Activated CD4-positive, alpha-beta T cell treated with anti-CD3 and anti-CD28 coated beads, Interleukin-2, amount 10 ng/mL, durations not matched to agents 24 days and 14 days (primary cell): ENCODE measurements around the gene MOV10. TPM values are rescaled to one million over a fixed set of nuclear protein-coding genes. Genes with fewer than 3 reads are reported as not detected.

ENCODE experiments used
- DNase-seq: peaks from one replicate; pipeline ENCODE4 v3.0.0; 2022
- H3K27ac Mint-ChIP-seq: one replicate; pipeline ENCODE4 v1.8.0; 2022; ENCODE audit warnings: mild to moderate bottlenecking, mixed read lengths
- H3K27me3 Mint-ChIP-seq: one replicate; pipeline ENCODE4 v1.8.0; 2022; ENCODE audit warnings: mixed read lengths
- H3K36me3 Mint-ChIP-seq: one replicate; pipeline ENCODE4 v1.8.0; 2022; ENCODE audit warnings: low read depth, mild to moderate bottlenecking, mixed read lengths
- H3K4me1 Mint-ChIP-seq: one replicate; pipeline ENCODE4 v1.8.0; 2021; ENCODE audit warnings: mixed read lengths
- H3K4me3 Mint-ChIP-seq: one replicate; pipeline ENCODE4 v1.8.0; 2022; ENCODE audit warnings: mild to moderate bottlenecking, moderate library complexity, mixed read lengths
- H3K9me3 Mint-ChIP-seq: one replicate; pipeline ENCODE4 v1.8.0; 2021; ENCODE audit warnings: mixed read lengths
- intact Hi-C: fragments of 100-400 bp; cut with micrococcal nuclease; formaldehyde crosslinking; loops from one replicate; pipeline ENCODE4 v1.15.1; 2023
- total RNA-seq: library from RNA; stranded (reverse); gene quantifications from 2 replicates; pipeline ENCODE4 v1.2.3, GENCODE V29; 2022

MOV10 gene, protein sequence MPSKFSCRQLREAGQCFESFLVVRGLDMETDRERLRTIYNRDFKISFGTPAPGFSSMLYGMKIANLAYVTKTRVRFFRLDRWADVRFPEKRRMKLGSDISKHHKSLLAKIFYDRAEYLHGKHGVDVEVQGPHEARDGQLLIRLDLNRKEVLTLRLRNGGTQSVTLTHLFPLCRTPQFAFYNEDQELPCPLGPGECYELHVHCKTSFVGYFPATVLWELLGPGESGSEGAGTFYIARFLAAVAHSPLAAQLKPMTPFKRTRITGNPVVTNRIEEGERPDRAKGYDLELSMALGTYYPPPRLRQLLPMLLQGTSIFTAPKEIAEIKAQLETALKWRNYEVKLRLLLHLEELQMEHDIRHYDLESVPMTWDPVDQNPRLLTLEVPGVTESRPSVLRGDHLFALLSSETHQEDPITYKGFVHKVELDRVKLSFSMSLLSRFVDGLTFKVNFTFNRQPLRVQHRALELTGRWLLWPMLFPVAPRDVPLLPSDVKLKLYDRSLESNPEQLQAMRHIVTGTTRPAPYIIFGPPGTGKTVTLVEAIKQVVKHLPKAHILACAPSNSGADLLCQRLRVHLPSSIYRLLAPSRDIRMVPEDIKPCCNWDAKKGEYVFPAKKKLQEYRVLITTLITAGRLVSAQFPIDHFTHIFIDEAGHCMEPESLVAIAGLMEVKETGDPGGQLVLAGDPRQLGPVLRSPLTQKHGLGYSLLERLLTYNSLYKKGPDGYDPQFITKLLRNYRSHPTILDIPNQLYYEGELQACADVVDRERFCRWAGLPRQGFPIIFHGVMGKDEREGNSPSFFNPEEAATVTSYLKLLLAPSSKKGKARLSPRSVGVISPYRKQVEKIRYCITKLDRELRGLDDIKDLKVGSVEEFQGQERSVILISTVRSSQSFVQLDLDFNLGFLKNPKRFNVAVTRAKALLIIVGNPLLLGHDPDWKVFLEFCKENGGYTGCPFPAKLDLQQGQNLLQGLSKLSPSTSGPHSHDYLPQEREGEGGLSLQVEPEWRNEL
- 70.7 and 76.7 TPM in 2 replicates for total RNA-seq

DNA sequence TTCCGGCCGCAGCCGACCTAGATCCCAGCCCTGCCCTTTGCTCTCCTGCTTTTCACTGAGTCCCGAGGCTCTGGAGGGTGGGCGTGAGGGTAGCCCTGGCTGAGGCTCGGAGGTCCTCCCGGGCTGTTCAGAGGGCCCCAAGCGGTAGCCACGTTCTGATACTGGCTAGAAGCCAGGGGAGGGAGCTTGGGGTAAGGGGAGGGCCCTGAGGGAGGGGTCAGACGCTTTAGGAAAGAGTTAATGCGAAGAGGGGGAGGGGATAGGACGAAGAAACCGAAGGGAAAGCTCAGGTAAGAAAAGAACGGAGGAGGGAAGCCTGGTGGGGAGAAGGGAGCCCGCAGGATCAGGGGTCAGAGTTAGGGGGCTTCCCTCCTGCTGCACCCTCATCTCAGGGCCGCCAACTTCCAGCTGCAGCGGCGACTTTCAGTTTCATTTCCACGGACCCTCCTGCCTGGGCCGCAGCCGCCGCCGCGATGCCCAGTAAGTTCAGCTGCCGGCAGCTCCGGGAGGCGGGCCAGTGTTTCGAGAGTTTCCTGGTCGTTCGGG is at the start of gene MOV10:
Gene MOV10, plus strand, starts transcription at position 220 of the 546 bp plus-strand sequence. Its CDS starts 254 bp downstream, at position 474.
- H3K27me3 Mint-ChIP-seq, result no peaks in the 10 kb centered on the region
- peaks cover 43% of the 10 kb centered on the region for H3K36me3 Mint-ChIP-seq
- H3K27ac Mint-ChIP-seq, result peak within 1 kb of the TSS; percentile 98
- H3K4me3 Mint-ChIP-seq, result peak within 1 kb of the TSS; percentile 97
- H3K4me1 Mint-ChIP-seq, result peaks cover 38% of the 10 kb centered on the region
- intact Hi-C loops, result loop anchor here (1.0 to 5.0 kb wide), 4 partner anchors 31 to 55 kb away; partner anchors contain the start of genes CAPZA1, PPM1J and ST7L
- H3K9me3 Mint-ChIP-seq, result no peaks in the 10 kb centered on the region
- DNase-seq, result peak; percentile 91

DNA sequence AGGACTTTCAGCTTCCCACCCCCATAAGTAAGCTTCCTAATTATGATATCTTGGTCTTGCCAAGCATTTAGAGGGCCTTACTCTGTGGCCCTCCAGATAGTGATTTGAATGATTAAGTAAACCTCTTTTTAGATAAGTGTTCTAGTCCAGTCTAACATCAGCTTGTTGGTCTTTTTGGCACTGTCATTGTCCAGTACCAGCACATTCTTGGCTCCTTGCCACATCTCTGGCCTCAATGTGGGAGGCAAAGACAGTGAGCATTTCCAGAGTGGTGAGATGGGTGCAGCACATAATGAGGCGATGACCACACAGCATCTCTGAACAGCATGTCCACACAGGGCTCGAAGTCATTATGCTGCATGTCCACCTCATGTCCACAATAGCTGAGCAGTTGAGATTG is 48.8 kb upstream of the MOV10 start:
- H3K4me3 Mint-ChIP-seq, result no peak overlapping the region
- peaks cover 61% of the 10 kb centered on the region for H3K36me3 Mint-ChIP-seq

DNA sequence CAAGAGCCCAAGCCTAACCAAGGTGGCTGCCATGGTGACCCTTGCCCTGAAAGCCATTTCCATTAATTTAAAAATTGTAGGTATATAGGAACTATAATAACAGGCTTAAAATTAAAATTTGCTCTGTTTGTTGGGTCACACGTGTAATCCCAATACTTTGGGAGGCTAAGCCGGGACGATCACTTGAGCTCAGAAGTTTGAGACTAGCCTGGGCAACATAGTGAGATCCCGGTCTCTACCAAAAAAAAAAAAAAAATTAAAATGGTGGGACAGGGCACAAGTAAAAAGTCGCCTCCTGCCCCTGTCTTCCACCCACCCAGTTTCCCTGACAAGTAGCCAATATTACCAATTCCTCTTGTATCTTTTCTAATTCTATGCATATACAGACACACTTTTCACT is 48.3 kb upstream of the MOV10 start:
- Mint-ChIP-seq H3K4me3 (no peak overlapping the region), H3K9me3 (peaks cover 5% of the 10 kb centered on the region), H3K27me3 (no peaks in the 10 kb centered on the region), H3K36me3 (peaks cover 62% of the 10 kb centered on the region), H3K27ac (no peak overlapping the region), H3K4me1 (peaks cover 63% of the 10 kb centered on the region)
- intact Hi-C loops, result no loop called here
- DNase-seq, result no peak

More for the DNA sequence above, 48.8 kb upstream of the MOV10 start:
- intact Hi-C loops, result no loop called here
- Mint-ChIP-seq H3K4me1 (peaks cover 62% of the 10 kb centered on the region), H3K27me3 (no peaks in the 10 kb centered on the region), H3K9me3 (peaks cover 5% of the 10 kb centered on the region), H3K27ac (peak overlapping the region; percentile 21)
- no peak for DNase-seq

DNA sequence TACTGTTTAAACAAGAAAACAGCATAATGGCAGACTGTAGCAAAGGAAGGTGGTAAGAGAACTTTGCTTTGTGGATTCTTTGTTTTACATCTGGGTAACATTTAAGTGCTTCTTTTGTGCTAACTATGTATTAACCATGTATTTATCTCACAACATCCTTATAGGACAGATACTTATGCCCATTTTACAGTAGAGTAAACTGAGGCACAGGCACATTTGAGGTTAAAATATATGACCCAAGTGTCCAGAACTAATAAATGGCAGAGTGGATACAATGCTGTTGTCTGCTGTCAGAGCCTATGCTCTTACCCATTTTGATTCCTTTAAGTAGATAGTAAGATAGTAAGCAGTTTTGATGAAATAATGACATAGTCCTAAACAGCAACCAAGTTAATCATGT is 47.6 kb upstream of the MOV10 start:
- peaks cover 5% of the 10 kb centered on the region for H3K9me3 Mint-ChIP-seq
- H3K27me3 Mint-ChIP-seq, result no peaks in the 10 kb centered on the region
- H3K36me3 Mint-ChIP-seq, result peaks cover 64% of the 10 kb centered on the region
- H3K4me3 Mint-ChIP-seq, result no peak overlapping the region
- H3K4me1 Mint-ChIP-seq, result peaks cover 63% of the 10 kb centered on the region
- DNase-seq, result peak; percentile 33
- intact Hi-C loops, result no loop called here
- peak overlapping the region; percentile 48 for H3K27ac Mint-ChIP-seq

DNA sequence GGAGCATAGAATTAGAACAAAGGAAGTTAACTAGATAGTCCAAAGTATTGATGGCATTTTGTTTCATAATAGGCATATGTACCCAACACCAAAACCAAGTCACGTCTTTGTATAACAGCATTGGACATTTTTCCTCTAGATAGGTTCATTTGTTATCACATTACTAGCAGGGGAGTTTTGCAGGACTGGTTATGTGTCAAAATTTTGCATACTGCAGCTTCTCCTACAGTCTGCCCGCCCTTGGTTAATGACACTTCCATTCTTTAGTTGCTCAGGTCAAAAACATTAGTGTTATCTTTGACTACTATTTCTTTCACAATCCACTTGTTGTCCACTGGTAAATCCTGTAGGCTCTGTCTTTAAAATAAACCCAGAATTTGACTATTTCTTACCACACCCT is 45.9 kb upstream of the MOV10 start:
- Mint-ChIP-seq H3K9me3 (peaks cover 5% of the 10 kb centered on the region), H3K27me3 (no peaks in the 10 kb centered on the region), H3K27ac (no peak overlapping the region), H3K36me3 (peaks cover 69% of the 10 kb centered on the region), H3K4me1 (peaks cover 65% of the 10 kb centered on the region), H3K4me3 (no peak overlapping the region)
- DNase-seq, result no peak
- intact Hi-C loops, result no loop called here

DNA sequence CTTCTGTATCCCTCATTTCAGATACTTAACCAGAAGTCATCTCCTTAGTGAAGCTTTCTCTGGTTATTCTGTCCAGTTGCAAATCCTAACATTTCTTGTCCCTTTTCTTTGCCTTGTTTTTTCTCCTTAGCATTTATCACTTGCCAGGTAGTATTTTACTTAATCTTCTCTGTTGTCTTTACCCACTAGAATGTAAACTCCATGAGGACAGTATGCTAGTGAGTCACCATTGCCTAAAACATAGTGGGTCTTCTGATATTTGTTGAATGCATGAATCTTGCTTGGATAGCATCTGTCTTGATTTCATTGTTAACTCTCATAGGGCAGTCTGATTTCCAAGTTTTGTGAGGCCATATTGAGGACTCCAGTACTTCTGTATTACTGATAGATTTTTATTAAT is 45.2 kb upstream of the MOV10 start:
- H3K27me3 Mint-ChIP-seq, result no peaks in the 10 kb centered on the region
- no peak overlapping the region for H3K4me3 Mint-ChIP-seq
- H3K4me1 Mint-ChIP-seq, result peaks cover 67% of the 10 kb centered on the region
- intact Hi-C loops, result no loop called here
- peaks cover 71% of the 10 kb centered on the region for H3K36me3 Mint-ChIP-seq
- peaks cover 5% of the 10 kb centered on the region for H3K9me3 Mint-ChIP-seq
- H3K27ac Mint-ChIP-seq, result peak overlapping the region; percentile 19
- peak; percentile 34 for DNase-seq

DNA sequence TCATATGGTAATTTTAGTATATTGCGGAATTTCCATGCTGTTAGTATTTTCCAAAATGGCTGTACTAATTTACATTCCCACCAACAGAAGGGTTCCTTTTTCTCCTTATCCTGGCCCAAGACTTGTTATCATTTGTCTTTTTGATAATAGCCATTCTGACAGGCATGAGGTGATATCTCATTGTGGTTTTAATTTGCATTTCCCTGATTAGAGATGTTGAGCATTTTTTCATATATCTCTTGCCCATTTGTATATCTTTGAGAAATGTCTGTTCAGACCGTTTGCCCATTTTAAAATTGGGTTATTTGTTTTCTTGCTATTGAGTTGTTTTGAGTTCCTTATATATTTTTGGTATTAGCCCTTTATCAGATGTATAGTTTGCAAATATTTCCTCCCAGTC is 40.8 kb upstream of the MOV10 start:
- Mint-ChIP-seq H3K36me3 (peaks cover 42% of the 10 kb centered on the region), H3K4me3 (no peak overlapping the region), H3K27me3 (no peaks in the 10 kb centered on the region), H3K9me3 (peaks cover 5% of the 10 kb centered on the region), H3K4me1 (peaks cover 54% of the 10 kb centered on the region), H3K27ac (no peak overlapping the region)
- no peak for DNase-seq
- intact Hi-C loops, result no loop called here

DNA sequence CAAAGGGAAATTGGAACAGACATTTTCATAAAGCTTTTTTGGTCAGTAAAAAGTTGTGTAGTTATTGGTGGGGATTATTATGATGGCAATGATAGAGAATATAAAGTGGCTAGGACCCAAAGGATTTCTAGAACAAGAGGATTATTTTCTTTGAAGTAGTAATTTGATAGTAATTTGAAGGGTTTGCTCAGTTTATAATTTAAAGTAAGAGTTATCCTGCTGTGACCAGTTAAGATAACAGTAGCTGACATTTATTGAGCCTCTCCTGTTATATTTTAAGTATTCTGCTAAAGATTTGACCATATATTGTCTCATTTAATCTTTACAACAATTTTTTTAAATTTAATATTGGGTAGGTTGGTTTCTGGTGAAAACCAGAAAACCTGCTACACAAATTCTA is 40.1 kb upstream of the MOV10 start:
- Mint-ChIP-seq H3K4me3 (no peak overlapping the region), H3K27me3 (no peaks in the 10 kb centered on the region), H3K9me3 (peaks cover under 1% of the 10 kb centered on the region), H3K36me3 (peaks cover 40% of the 10 kb centered on the region), H3K4me1 (peaks cover 51% of the 10 kb centered on the region), H3K27ac (no peak overlapping the region)
- DNase-seq, result no peak
- intact Hi-C loops, result no loop called here

DNA sequence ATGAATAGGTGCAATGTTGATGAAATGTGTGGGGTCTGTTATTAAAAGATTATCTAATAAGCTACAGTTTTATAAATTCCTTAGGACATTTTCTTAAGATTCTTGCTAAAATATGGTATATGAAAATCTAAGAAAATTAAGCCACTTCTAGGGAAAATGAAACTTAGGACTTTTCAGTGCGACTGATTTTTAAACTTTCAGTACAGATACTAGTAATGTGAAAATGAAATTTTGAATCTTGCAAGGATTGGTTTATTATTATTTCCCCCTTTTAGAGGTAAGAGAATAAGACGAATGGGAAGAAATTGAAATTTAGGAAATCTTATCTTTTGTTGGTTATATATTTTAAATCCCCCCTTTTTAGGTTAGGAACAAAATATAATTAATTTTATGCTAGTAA is 38.4 kb upstream of the MOV10 start:
- intact Hi-C loops, result loop anchor here (5.0 kb wide), 1 partner anchor 36 kb away; the partner anchor contains the start of gene MOV10
- H3K36me3 Mint-ChIP-seq, result peaks cover 28% of the 10 kb centered on the region
- H3K9me3 Mint-ChIP-seq, result no peaks in the 10 kb centered on the region
- no peak for DNase-seq
- no peak overlapping the region for H3K27ac Mint-ChIP-seq
- peaks cover 42% of the 10 kb centered on the region for H3K4me1 Mint-ChIP-seq
- H3K4me3 Mint-ChIP-seq, result peak overlapping the region; percentile 19
- no peaks in the 10 kb centered on the region for H3K27me3 Mint-ChIP-seq

DNA sequence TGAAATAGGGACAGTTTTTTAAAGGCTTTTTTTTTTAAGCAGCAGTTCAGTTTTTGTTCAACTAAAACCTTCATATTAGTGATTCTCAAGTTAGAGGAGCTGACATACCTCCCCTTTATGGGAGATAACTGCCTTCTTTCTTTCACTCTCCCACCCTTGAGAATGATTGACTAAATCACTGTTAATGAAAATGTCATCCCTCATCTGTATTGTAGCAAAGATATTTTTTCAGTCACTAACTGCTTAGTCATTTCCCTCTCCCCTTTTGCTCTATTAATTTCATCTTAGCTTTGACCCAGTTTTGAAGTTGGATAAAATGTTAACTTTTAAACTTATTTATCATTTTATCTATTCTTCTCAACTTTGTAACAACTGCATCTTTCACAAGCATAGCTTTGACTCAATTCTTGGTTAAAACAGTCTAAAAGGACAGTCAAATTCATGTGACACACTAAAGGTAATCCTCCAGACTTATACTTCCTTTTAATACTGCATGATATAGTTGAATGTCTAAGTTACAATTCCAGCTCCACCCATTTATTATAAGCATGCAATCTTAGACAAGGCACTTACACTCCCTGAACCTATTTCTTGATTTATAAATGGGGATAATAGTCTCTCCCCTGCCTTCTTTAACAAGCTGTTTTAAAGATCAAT is 37.7 kb upstream of the MOV10 start:
- peaks cover 23% of the 10 kb centered on the region for H3K36me3 Mint-ChIP-seq
- H3K4me1 Mint-ChIP-seq, result peaks cover 41% of the 10 kb centered on the region
- DNase-seq, result no peak
- no peaks in the 10 kb centered on the region for H3K27me3 Mint-ChIP-seq
- H3K27ac Mint-ChIP-seq, result no peak overlapping the region
- no peaks in the 10 kb centered on the region for H3K9me3 Mint-ChIP-seq
- H3K4me3 Mint-ChIP-seq, result no peak overlapping the region
- intact Hi-C loops, result loop anchor here (5.0 kb wide), 1 partner anchor 36 kb away; the partner anchor contains the start of gene MOV10

DNA sequence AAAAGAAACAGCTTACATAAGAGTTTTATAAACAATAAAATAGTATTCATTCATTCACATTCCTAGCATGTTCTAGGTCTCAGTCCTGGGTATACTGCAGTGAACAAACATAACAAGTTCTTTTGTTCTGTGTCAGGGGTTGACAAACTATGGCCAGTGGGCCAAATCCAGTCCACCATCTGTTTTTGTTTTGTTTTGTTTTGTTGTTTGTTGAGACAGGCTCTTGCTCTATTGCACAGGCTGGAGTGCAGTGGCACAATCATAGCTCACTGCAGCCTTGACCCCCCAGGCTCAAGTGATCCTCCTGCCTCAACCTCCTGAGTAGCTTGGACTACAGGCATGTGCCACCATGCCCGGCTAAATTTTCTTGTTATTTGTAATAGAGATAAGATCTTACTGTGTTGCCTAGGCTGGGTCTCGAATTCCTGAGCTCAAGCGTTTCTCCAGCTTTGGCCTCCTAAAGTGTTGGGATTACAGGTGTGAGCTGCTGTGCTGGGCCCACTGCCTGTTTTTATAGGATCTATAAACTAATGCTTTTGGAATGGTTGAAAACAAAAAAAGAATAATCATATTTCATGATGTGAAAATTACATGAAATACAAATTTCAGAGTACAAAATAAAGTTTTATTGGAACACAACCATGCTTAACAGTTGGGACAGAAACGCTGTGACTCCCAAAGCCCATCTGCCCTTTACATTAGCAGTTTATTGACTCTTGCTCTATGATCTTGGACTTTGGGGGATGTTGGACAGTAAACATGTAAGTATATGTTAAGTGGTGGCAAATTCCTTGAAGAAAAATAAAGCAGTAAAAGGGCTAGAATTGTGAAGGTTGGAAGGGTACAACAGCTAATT is 37.0 kb upstream of the MOV10 start:
- Mint-ChIP-seq H3K4me1 (peaks cover 38% of the 10 kb centered on the region), H3K27me3 (no peaks in the 10 kb centered on the region), H3K36me3 (peaks cover 23% of the 10 kb centered on the region), H3K4me3 (no peak overlapping the region), H3K9me3 (no peaks in the 10 kb centered on the region), H3K27ac (no peak overlapping the region)
- intact Hi-C loops, result loop anchor here (5.0 kb wide), 1 partner anchor 35 kb away; the partner anchor contains the start of gene MOV10
- DNase-seq, result no peak

DNA sequence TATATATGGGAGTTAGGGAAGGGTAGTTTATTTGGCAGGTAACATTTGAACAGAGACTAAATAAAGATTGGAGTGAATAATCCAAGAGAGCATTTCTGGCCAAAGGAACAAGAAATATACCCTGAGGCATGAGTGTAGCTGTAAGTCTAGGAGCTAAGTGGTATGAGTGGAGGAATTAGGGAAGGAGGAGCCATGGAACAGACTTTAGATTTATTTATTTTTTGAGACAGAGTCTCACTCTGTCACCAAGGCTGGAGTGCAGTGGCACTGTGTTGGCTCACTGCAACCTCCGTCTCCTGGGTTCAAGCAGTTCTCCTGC is 36.4 kb upstream of the MOV10 start:
- Mint-ChIP-seq H3K36me3 (peaks cover 23% of the 10 kb centered on the region), H3K27ac (no peak overlapping the region), H3K27me3 (no peaks in the 10 kb centered on the region), H3K4me1 (peaks cover 34% of the 10 kb centered on the region), H3K9me3 (no peaks in the 10 kb centered on the region), H3K4me3 (no peak overlapping the region)
- intact Hi-C loops, result loop anchor here (5.0 kb wide), 1 partner anchor 34 kb away; the partner anchor contains the start of gene MOV10
- no peak for DNase-seq
